A673 (cell line): ENCODE data around the gene GAGE13. TPM values are rescaled to one million over a fixed set of nuclear protein-coding genes. Genes with fewer than 3 reads are reported as not detected.
"Not testable (repeated sequence)": the region's sequence is repeated elsewhere in the genome, so short reads cannot be mapped to it uniquely, and the experiment has no call there.

ENCODE experiments used
- BruUV-seq: library from RNA; stranded (reverse); fragments of 400-500 nt; replicated peaks from 2 replicates; lab custom pipeline; 2021; lab: Mats Ljungman, UMichigan
- CTCF ChIA-PET: fragments of 300-600 bp; sonication (Branson Sonifier 250); formaldehyde crosslinking; loops from one replicate; lab custom pipeline; 2022; ENCODE audit warnings: antibody characterized with exemption; lab: Charles Lee
- POLR2A ChIA-PET: fragments of 300-600 bp; sonication (Branson Sonifier 250); formaldehyde crosslinking; loops from one replicate; lab custom pipeline; 2022; ENCODE audit warnings: antibody characterized with exemption; ENCODE audit not compliant: low non-redundant PET; lab: Charles Lee
- DNase-seq: peaks from one replicate; pipeline ENCODE4 v3.0.0-alpha.2; 2015; ENCODE audit warnings: low spot score
- H3K27ac ChIP-seq: fragments of 200-600 bp; sonication (generic); 2 replicates; pipeline ENCODE4 v1.5.1; 2016; ENCODE audit warnings: mixed run types, low read depth, mild to moderate bottlenecking, mixed read lengths, antibody characterized with exemption, low read length; ENCODE audit not compliant: poor library complexity, severe bottlenecking
- H3K27me3 ChIP-seq: fragments of 200-600 bp; sonication (generic); replicated peaks from 2 replicates; pipeline ENCODE4 v1.6.1; 2017; ENCODE audit warnings: mixed run types, low read depth, mild to moderate bottlenecking, mixed read lengths, antibody characterized with exemption, low read length; ENCODE audit not compliant: insufficient read depth, poor library complexity
- H3K36me3 ChIP-seq: fragments of 200-600 bp; sonication (generic); 2 replicates; pipeline ENCODE4 v1.6.1; 2016; ENCODE audit warnings: mixed run types, mild to moderate bottlenecking, mixed read lengths, antibody characterized with exemption, low read length; ENCODE audit not compliant: insufficient read depth, poor library complexity, severe bottlenecking
- H3K4me1 ChIP-seq: fragments of 200-600 bp; sonication (generic); 2 replicates; pipeline ENCODE4 v1.6.1; 2017; ENCODE audit warnings: mixed run types, mild to moderate bottlenecking, mixed read lengths, antibody characterized with exemption, low read length; ENCODE audit not compliant: insufficient read depth, poor library complexity, severe bottlenecking
- H3K4me3 ChIP-seq: fragments of 200-600 bp; sonication (generic); 2 replicates; pipeline ENCODE4 v1.5.1; 2016; ENCODE audit warnings: low read depth, mixed run types, mild to moderate bottlenecking, mixed read lengths, low read length; ENCODE audit not compliant: poor library complexity, severe bottlenecking
- H3K9me3 ChIP-seq: fragments of 200-600 bp; sonication (generic); 2 replicates; pipeline ENCODE4 v1.6.1; 2016; ENCODE audit warnings: mixed run types, low read depth, mild to moderate bottlenecking, mixed read lengths, antibody characterized with exemption, low read length; ENCODE audit not compliant: poor library complexity, severe bottlenecking
- CTCF ChIP-seq: fragments of 300-800, 200-600 bp; sonication (generic); conservative IDR thresholded peaks from 2 replicates; pipeline ENCODE4 v1.5.1; 2017; ENCODE audit warnings: low read depth, mild to moderate bottlenecking, antibody characterized with exemption, low read length, moderate library complexity, mixed read lengths
- EZH2 ChIP-seq: fragments of 200-600 bp; sonication (generic); IDR thresholded peaks from 2 replicates; pipeline ENCODE4 v1.6.1; 2017; ENCODE audit warnings: borderline replicate concordance, low read depth, mild to moderate bottlenecking, mixed read lengths, antibody characterized with exemption, low read length; ENCODE audit not compliant: poor library complexity, severe bottlenecking
- intact Hi-C: fragments of 100-400 bp; cut with micrococcal nuclease; formaldehyde crosslinking; loops from one replicate; pipeline ENCODE4 v1.10.0; 2022; ENCODE audit not compliant: unreplicated experiment
- total RNA-seq: library from RNA; stranded (reverse); gene quantifications from 2 replicates; pipeline ENCODE4 v1.2.3, GENCODE V29; 2021

The GAGE13 gene
- total RNA-seq, 1 experiment from 2014 or later, result not detected

DNA sequence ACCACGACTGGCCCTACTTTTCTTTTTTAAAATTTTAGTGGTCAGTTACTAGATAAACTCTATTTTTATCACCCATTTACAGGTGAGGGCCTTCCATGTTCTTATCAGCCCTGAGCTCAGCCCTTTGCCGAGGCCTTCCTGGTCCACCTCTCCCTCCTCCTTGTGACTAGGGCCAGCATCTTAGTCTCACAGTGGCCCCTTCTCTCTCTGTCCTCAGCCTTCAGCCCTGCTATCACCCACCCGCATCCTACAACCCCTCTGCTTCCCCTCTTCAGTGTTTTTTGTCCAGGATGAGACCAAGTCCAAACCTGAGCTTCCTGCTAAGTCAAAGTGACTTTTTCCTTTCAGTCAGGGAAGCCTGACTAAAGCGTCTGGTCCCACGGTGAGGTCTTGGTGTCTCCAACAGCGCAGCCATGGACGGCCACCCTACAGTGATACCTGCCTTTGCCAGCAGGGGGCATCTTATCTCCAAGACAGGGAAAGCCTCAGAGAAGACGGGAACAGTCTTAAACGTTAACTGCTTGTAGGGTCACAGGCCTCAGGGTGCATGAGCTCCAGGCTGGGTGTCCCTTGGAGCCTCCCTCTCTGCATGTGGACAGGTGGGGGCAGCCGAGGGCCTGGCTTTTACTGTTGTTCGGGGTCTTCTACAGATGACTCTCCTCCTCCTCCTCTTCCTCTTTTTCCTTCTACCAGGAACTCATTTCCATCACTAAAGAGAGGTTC is 39.6 kb upstream of the GAGE13 start:
- H3K36me3 ChIP-seq, result no peaks in the 10 kb centered on the region
- no TSS peak for BruUV-seq

GRCh38 chrX:49292400-49293362 is 38.7 kb upstream of the GAGE13 start:
- no peak for DNase-seq
- no peak for TF ChIP-seq EZH2
- TF ChIP-seq CTCF, result no peak
- ChIA-PET POLR2A (no interaction called here), CTCF (interaction anchor here (0.5 kb wide), 1 partner anchor 9 kb away, joined by 3 read pairs; no protein-coding TSS in a partner anchor)
- Histone ChIP-seq H3K9me3 (no peaks in the 10 kb centered on the region), H3K4me3 (no peak overlapping the region), H3K4me1 (no peaks in the 10 kb centered on the region), H3K27ac (no peak overlapping the region), H3K36me3 (no peaks in the 10 kb centered on the region), H3K27me3 (no peaks in the 10 kb centered on the region)
- no TSS peak for BruUV-seq
- intact Hi-C loops, result loop anchor here (1.0 kb wide), 1 partner anchor 462 kb away; no protein-coding TSS in a partner anchor

More for the DNA sequence above, 39.6 kb upstream of the GAGE13 start:
- Histone ChIP-seq H3K4me3 (no peak overlapping the region), H3K27ac (no peak overlapping the region), H3K4me1 (no peaks in the 10 kb centered on the region), H3K9me3 (no peaks in the 10 kb centered on the region), H3K27me3 (no peaks in the 10 kb centered on the region)
- DNase-seq, result peak; percentile 69
- POLR2A ChIA-PET, result no interaction called here
- TF ChIP-seq CTCF (peak; percentile 84), EZH2 (no peak)
- CTCF ChIA-PET, result interaction anchor here (0.5 kb wide), 1 partner anchor 10 kb away, joined by 3 read pairs; no protein-coding TSS in a partner anchor
- intact Hi-C loops, result loop anchor here (1.0 kb wide), 1 partner anchor 463 kb away; no protein-coding TSS in a partner anchor

DNA sequence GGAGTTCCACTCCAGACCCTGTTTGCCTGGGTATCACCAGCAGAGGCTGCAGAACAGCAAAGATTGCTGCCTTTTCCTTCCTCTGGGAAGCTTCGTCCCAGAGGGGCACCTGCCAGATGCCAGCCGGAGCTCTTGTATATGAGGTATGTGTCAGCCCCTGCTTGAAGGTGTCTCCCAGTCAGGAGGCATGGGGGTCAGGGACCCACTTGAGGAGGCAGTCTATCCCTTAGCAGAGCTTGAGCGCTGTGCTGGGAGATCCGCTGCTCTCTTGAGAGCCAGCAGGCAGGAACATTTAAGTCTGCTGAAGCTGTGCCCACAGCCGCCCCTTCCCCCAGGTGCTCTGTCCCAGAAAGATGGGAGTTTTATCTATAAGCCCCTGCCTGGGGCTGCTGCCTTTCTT is 32.1 kb upstream of the GAGE13 start:
- H3K36me3 ChIP-seq, DNase-seq, H3K27me3 ChIP-seq, H3K4me3 ChIP-seq, CTCF ChIA-PET, BruUV-seq, H3K27ac ChIP-seq, H3K4me1 ChIP-seq, POLR2A ChIA-PET, H3K9me3 ChIP-seq, intact Hi-C loops: not testable (repeated sequence)
